ENCODE results near the gene SIRT2.
"Not testable (repeated sequence)": the region's sequence is repeated elsewhere in the genome, so short reads cannot be mapped to it uniquely, and the experiment has no call there.

The SIRT2 gene

DNA sequence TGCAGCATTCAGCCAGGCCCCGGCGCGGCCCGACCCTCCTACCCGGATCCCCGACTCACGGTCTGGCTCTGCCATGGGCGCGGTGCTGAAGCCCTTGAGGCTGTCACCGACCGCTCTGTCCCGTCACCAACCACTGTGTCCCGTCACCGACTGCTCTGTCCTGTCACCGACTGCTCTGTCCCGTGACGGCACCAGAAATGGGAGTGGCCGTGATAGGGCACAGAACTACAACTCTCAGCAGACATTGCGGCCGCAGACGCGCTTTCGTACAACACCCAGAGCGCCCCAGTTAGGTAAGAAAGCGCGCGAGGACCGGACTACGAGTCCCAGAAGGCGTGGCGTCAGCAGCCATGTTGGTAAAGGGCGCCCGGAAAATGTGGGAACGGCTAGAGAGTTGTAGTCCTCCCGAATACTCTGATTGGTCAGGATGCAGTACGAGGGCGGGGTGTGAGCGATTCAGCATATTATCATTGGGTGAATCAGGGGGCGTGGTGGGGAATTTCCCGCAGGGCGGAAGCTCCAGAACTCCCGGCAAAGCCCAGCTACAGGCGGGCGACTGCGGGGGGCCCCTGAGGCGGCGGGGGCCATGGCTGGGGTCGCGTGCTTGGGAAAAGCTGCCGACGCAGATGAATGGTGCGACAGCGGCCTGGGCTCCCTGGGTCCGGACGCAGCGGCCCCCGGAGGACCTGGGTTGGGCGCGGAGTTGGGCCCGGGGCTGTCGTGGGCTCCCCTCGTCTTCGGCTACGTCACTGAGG is at the start of gene SIRT2, which contains the start of gene NFKBIB:
SIRT2 (minus strand) TSS at position 172 of the 755 bp plus-strand sequence; CDS start at position 75, 97 bp downstream.
NFKBIB (plus strand) TSS at position 523 of the 755 bp plus-strand sequence; CDS start at position 587, 64 bp downstream.
- DNase-seq = peak; percentile 99

DNA sequence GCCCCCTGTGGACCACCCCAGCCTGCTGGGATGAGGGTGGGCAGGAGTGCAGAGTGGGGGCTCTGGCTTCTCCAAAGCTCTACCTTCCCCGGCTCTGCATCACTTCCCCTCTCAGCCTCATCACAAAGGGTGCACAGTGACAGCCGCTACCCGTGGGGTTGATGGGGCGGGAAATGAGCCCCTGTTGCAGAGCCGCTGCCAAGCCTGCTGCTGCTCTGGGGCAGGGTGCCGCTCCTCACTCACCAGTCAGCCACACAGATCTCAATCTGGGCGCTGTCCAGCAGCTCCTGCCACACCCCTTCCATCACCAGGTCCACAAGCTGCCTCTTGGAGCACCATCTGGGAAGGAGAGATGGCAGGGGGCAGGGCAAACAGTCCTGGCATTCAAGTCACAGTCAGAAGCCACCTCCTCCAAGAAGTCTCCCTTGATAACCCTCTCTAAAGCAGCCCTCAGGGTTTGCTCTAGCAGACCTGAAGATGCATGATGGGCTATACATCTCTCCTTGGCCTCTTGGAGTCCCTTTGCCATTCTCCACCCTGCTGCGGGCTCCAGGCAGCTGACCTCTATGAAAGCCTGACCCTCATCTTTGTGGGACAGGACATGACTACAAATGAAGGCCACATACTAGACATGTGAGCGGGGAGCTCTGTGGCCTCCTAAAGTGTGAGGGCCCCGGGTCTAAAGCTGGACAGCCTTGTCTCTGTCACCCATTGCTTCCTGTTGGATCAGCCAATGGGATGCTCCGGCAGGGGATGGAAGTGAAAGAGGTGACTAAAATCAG is 47.0 kb upstream of the SIRT2 start:
- DNase-seq = no peak

DNA sequence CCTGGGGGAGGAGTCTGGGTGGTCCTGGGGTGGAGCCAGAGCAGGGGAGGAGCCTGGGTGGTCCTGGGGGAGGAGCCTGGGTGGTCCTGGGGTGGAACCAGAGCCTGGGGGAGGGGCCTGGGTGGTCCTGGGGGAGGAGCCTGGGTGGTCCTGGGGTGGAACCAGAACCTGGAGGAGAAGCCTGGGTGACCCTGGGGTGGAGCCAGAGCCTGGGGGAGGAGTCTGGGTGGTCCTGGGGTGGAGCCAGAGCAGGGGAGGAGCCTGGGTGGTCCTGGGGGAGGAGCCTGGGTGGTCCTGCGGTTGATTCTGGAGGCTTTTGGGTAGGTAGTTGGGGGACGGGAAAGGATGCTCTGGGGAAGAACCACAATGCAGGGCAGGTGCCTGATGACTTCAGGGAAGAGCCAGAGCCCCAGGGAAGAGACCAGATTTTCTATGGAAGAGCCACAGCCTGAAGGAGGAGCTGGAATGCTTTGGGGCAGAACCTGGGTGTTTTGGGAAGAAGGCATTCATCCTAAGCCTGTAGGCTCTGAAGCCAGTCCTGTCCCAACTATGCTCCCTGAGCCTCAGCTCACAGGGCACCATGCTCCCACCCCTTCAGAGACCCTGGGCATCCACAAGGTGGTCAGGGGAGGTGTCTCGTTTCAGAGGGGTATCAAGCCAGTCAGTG is 46.3 kb upstream of the SIRT2 start:
- DNase-seq = no peak

DNA sequence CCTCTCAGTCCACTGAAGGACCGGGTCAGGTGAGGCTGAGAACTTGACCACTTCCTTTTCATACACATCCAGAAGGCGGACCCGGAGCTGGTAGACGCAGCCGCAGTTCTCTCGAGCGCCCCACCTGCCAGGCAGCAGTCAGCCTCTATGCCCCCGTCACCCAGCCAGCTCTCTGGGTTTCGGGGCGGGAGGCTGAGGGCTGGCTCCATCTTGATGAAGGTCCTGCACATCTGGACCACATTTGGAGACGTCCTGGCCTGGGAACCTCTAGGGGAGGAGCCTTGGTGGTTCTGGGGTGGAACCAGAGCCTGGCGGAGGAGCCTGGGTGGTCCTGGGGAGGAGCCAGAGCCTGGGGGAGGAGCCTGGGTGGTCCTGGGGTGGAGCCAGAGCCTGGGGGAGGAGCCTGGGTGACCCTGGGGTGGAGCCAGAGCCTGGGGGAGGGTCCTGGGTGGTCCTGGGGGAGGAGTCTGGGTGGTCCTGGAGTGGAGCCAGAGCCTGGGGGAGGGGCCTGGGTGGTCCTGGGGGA is 45.6 kb upstream of the SIRT2 start:
- no peak for DNase-seq

DNA sequence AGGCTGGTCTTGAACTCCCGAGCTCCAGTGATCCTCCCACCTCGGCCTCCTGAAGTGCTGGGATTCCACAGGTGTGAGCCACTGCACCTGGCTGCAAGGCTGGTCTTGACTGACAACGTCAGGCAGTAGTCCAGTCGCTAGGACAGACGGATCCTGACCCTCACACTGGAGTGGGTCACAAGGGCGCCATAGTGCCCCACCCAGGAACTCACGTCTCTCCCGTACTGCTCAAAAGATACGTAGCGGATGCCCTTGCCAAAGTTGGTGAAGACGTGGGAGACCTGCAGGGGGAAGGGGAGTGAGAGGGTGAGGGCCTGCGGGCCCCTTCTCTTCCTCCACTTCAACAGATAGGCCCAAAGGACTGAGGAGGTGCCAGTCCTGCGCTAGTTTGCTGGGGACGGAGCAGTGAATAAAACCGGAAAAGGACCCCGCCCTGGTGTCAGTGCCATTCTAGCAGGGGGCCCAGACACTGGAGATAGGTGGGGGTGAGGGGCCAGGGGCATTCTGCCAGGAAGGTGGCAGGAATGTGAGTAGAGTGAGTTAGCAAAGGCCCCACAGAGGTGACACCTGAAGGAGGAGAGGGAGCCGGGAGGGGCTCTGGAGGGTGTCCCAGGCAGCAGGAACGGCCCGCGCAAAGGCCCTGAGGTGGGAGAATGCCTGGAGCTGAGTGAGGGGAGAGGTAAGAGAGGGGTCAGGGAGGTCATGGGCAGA is 43.2 kb upstream of the SIRT2 start:
- DNase-seq = no peak

DNA sequence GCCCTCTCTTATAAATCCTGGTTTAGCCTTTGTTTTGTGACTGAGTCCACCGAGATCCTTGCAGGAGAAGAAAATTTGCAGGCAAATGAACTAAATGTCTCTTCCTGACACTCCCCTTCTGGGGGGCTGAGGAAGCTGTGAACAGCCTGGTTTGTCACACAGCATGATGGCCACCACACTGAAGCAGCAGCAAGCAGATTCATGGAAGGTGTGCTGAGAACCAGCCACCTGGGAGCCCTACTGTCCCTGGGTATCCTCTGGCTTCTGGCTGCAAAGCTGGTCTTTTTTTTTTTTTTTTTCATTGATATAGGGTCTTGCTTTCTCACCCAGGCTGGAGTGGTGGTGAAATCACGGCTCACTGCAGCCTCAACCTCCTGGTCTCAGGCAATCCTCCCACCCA is 42.6 kb upstream of the SIRT2 start:
- DNase-seq = no peak

DNA sequence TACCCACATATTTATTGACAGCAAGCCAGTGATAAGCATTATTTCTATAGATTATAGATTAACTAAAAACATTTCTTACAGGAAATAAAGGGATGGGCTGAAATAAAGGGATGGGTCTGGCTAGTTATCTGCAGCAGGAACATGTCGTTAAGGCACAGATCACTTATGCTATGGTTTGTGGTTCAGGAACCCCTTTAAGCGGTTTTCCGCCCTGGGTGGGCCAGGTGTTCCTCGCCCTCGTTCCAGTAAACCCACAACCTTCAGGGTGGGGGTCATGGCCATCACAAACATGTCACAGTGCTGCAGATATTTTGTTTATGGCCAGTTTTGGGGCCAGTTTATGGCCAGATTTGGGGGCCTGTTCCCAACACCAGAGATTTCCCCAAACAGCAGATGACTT is 42.0 kb upstream of the SIRT2 start:
- not testable (repeated sequence) for DNase-seq

DNA sequence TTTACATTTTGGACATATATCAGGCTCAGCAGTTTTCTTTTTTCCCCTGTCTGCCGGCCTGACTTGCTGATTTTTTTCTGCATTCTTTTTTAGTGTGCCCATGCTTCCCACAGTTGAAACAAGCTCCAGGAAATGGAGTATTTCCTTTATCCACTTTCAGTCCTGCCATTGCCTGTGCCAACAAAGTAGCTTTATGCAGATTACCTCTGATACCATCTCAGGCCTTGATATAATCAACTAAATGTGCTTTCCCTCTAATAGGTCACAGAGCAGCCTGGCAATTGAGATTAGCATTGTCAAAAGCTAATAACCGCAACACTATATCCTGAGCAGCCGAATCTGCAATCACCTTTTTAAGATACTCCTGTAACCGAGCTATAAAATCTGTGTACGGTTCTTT is 40.5 kb upstream of the SIRT2 start:
- DNase-seq = no peak

DNA sequence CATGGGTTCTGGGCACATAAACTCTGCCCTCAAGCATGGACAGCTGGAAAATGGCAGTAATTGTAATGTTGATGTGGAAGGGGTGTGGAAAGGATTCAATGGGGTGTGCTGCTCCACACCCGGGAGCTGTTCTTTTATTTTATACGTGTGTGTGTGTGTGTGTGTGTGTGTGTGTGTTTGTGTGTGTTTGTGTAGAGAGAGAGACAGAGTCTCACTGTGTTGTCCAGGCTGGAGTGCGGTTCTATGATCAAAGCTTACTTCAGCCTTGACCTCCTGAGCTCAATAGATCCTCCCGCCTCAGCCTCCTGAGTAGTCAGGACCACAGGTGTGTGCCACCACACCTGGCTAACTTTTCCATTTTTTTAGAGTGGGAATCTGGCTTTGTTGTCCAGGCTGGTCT is 34.1 kb upstream of the SIRT2 start:
- DNase-seq = no peak

DNA sequence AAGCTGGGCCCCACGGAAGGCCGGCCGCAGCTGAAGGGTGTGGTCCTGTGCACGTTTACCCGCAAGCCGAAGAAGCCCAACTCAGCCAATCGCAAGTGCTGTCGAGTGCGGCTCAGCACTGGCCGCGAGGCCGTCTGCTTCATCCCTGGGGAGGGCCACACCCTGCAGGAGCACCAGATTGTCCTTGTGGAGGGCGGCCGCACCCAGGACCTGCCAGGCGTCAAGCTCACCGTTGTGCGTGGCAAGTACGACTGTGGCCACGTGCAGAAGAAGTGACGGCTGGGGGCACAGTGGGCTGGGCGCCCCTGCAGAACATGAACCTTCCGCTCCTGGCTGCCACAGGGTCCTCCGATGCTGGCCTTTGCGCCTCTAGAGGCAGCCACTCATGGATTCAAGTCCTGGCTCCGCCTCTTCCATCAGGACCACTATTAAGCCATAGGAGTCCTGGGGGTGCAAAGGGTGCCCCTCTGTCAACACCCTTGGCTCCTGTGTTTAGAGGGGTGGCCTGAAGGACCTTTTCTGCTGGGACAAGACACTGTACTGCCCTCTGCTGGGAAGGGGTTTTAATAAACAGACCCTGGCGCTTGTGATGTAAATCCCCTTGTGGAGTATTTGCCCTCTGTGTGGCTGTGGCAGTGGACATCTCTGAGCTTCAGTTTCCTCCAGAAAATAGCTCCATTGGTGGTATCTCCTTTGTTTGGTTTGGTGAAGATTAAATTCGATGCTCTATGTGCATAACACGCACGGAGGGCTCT is 33.2 kb upstream of the SIRT2 start:
- DNase-seq = peak; percentile 3

DNA sequence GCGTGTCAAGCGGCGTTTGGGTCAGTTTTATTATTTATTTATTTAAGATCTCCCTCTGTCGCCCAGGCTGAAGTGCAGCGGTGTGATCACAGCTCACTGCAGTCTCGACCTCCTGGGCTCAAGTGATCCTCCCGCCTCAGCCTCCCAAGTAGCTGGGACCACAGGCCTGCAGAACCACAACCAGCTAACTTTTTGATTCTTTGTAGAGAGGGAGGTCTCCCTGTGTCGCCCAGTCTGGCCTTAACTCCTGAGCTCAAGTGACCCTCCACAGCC is 32.0 kb upstream of the SIRT2 start:
- no peak for DNase-seq

DNA sequence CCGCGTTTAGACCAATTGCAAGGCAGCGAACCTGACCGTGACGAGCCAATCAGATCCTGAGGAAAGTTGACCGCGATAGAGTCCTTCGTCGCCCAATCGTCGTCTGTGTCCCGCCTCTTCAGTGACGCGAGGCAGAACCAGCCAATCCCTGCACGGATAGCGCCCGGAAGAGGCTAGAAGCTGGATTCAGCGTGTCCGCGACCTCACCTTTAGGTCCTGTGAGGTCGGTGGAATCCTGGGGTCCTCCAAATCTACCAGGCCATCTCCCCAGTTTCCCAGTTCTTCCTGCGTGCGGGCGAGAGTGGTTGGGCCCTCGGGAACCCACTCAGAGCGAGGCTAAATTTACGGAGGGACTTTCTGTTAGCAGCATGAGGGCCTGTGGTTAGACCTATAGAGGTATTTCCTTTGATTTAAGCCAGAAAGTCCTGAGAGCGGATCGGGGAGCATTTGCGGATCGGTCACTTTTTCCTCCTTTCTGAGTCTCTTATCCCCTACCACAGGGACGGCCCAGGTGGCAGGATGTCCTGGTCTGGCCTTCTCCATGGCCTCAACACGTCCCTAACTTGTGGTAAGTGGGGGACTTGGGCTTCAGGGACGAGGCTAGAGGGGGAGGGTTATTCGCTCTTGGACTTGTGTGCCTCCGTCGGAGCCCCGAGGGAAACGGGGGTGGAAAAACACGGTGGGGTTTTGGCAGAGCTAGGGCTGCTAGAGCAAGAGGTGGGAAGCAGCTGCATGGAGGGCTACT is 31.5 kb upstream of the SIRT2 start, which contains the start of gene MRPS12:
MRPS12 (plus strand) TSS at position 169 of the 745 bp plus-strand sequence; CDS start at position 520, 351 bp downstream.
- peak; percentile 98 for DNase-seq

DNA sequence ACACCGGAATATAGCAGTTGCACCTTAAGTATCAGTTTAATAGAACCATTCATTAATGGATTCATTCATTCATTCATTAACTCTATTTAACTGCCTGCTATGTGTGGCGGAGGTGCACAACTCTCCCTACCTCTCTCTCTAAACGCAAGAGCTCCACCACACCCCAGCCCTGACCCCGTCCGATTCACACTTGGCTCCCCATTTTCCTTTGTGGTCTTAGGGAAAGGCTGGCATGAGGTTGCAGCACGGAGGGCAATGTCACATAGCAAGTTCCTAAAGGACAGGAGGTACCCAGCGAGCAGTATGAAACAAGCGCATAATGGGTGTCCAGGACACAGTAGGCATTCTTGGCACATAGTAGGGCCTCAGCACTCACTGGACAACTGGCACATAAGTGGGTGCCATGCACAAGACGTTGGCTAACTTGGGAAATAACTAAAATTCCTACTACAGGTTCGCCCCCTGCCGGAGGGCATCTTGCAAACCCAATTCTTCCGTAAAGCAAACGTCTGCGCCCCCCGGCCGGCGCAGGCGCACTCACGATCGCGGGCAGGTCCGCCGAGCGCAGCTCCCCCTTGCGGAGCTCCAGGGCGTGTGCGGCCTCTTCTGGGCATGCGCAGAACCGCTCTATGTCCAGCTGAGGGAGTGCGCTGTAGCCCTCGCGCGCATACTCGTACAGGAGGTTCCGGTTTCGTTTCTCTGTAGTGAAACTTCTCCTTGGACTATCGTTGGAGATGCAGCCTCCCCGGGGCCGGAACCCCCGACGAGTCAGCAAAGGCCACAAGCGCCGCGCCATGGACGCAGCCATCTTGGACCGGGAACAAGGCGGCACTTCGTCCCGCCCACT is 30.7 kb upstream of the SIRT2 start, which contains the start of gene SARS2:
SARS2 (minus strand) TSS at position 835 of the 847 bp plus-strand sequence; CDS start at position 808, 27 bp downstream.
- DNase-seq = peak; percentile 95

DNA sequence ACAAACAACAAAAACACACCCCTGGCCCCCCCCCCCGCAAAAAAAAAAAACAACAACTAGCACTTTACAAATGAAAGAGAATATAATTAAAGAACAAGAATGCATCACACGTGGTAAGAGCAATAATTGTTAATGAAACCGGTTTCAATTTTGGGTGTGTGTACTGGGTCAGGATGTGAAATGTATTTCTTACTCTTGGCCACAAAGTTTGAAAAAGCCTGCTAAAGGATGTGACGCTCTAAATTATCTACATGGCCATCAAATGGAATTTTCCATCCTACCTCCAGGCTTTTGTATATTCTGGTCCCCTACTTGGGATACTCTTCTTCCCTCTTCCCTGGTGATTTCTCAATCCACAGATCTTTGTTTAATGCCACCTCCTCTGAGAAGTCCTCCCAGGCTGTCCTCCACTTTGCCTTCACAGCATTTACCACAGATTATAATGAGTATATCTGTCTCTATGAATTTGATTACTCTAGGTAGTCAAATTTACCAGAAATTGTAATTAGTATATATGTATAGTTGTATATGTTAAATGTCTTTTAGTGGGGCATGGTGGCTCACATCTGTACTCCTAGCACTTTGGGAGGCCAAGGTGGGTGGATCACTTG is 29.1 kb upstream of the SIRT2 start:
- DNase-seq = no peak

DNA sequence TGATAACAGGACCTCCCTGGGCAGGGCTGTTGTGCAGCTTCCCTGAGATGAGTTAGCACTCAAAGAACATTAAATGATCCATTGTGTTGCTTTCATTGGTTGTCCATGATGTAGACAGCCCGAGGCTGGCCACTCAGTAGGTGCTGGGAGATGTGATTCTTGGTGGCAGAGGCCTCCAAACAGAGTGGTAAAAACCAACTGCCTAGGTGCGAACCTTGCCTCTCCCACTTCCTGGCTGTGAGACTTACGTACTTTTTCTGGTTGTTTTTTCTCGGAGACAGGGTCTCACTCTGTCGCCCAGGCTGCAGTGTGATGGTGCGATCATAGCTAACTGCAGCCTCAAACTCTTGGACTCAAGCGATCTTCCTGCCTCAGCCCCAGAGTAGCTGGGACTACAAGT is 25.0 kb upstream of the SIRT2 start:
- DNase-seq = no peak

DNA sequence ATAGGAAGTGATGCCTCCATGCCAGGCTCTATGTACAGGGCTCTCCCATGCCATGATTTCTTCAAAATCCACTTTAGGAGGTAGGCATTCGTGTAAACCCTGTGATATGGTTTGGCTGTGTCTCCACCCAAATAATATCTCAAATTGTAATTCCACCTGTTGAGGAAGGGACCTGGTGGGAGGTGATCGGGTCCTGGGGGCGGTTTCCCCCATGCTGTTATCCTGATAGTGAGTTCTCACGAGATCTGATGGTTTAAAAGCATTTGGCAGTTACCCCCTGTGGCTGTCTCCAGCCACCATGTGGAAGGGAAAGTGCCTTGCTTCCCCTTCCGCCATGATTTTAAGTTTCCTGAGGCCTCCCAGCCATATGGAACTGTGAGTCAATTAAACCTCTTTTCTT is 23.1 kb upstream of the SIRT2 start:
- no peak for DNase-seq

DNA sequence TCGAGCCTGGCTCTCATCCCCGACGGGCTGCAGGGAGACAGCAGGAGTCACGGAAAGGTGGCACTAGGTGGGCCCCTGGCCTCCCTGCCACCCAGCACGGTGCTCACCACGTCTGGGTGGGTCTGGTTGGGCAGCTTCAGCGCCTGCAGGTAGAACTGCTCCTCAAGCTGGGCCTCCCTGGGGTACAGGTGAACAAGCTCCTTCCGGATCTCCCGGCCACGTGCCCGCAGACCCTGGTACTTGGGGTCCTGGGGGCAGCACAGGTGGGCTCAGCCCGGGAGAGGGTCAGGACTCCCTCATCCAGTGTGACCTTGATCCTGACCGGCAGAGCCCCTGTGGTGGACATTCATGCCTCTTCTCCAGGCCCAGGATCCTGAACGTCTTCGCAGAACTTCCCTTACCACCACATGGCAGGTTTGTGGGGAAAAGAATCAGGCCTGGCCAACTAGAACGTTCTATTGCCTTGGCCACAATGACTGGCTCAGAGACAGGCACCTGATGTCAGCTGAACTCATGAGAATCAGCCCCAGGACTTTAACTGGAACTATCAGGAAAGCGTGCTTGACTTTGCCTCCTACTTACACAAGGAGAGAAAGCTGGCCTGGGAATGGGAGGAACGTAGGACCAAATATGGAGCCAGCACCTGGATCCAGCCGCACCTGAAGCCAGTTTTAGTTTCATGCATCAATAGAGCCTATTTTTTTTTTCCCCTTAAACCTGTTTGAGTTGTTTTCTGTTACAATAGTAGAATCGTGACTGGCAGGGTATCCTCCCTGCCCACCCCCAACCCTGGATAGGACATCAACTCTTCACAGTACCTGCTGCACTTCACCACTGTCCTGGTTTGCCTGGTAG is 22.2 kb upstream of the SIRT2 start:
- no peak for DNase-seq

DNA sequence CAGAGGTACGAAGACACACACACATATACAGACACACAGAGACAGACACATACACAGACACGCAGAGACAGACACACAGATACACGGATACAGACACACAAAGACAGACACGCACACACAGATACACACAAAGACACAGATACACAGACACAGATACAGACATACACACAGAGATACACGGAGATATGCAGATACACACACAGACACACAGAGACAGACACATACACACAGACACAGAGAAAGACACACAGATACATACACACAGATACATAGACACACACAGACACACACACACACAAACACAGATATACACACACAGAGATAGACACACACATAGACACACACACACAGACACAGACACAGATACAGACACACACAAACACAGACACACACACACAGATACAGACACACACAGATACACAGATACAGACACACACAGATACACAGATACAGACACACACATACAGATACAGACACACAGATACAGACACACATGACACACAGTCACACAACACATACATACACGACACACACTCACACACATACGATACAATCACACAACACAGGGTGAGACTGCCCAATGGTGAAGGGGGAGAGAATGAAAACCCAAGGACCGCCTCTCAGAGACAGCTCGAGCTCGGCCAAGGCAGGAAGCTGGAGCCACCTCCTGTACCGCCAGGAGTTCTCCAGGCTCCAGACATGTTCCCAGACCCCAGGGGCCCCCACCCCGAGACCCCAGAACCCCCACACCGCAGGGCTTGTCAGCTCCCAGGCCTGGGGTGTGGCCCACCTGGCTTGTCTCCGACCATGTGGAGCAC is 21.4 kb upstream of the SIRT2 start:
- no peak for DNase-seq
